AG10803 (cell line): ENCODE measurements around the gene NYNRIN.

Experiments
- DNase-seq: peaks from one replicate; pipeline ENCODE4 v3.0.0; 2010; ENCODE audit warnings: low read depth
- H3K4me3 ChIP-seq: 2 replicates; pipeline ENCODE4 v1.5.1; 2011; ENCODE audit warnings: mild to moderate bottlenecking, low read length, control low read depth
- CTCF ChIP-seq: conservative IDR thresholded peaks from 2 replicates; pipeline ENCODE4 v1.5.1; 2011; ENCODE audit warnings: mild to moderate bottlenecking, low read length, control low read depth, inconsistent platforms

Gene NYNRIN

GRCh38 chr14:24417832-24418491 lies 19.2 kb downstream of the NYNRIN start:
- no peak for DNase-seq
- no peak for TF ChIP-seq CTCF
- no peak overlapping the region for H3K4me3 ChIP-seq

DNA sequence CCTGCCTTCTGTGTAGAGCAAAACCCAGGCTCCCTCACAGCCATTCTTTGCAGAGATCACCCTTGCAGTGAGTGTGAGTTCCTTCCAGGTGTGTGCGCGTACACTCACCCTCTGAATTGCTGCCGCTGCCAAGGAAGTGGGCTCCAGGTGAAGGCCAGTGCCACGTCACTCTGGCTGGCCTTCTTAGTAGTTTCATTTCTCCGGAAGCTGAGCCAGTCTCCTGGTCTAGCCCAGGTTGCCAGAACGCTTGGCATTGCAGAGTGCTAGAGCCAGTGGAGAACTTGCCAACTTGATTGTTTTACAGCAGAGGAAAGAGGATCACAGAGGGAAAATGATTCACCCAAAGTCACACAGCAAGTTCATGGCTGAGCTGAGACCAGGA lies 19.7 kb downstream of the NYNRIN start:
- no peak overlapping the region for H3K4me3 ChIP-seq
- DNase-seq = peak; percentile 21
- no peak for TF ChIP-seq CTCF

- no peak overlapping the region for H3K4me3 ChIP-seq
- no peak for TF ChIP-seq CTCF
- no peak for DNase-seq
These were observed 23.5 kb downstream of the NYNRIN start for GRCh38 chr14:24422261-24422660.

- TF ChIP-seq CTCF = no peak
- DNase-seq = no peak
These were observed 24.1 kb downstream of the NYNRIN start for GRCh38 chr14:24422694-24423601.

DNA sequence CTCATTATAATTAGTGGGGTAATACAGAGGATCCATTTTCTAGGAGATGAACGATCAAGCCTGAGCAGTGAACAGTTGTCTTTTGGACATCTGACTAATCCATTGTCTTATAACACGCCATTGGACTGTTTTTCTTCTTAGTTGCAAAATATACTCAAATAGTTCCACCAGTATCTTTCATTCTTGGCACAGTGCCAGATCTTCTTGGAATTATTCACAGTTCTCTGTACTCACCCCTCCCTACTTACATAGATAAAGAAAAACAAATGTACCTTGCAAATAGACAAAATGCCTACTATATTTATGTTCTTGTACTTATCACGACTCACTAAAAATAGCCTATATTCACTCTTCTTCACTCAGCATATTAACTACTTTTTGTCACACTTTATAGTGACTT lies 26.9 kb downstream of the NYNRIN start:
- TF ChIP-seq CTCF = no peak
- peak; percentile 82 for DNase-seq
- H3K4me3 ChIP-seq = no peak overlapping the region

More at GRCh38 chr14:24422694-24423601, 24.1 kb downstream of the NYNRIN start:
- H3K4me3 ChIP-seq = no peak overlapping the region

DNA sequence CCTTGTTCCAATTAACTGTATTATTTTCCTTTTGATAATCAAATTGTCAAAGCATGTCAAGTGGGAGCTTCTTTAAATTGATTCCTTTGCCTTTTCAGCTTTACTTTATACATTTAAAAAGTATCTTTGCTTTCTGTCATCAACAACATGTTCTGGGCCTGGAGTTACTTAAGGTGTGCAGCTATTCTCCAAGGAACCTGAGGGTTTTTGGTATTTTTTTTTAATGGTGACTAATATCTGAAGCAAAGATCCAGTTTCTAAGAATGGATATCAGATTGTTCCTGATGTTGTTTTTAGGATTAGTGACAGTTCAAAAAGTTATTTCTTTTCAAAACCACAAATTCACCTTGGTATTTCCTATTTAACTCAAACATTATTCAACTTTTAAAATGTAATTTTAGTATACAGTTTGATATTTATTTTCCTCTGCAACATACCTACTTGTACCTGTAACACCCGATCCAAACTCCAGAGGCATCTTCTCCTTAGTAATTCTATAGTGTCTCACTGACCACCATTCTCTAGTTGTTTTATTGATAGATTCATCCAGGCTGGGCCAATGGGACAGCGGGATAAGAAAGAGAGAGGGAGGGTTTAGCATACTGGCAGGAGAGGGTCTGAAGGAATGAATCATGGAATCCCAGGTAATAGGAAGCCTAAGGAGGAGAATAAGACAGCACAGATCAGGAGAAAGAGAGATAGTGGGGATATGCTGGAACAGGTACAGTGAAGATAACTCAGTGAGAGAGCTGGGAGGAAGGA lies 27.5 kb downstream of the NYNRIN start:
- H3K4me3 ChIP-seq = no peak overlapping the region
- TF ChIP-seq CTCF = no peak
- DNase-seq = no peak
